Keratinocyte (primary cell): ENCODE measurements around the gene VEZF1. TPM values are rescaled to one million over a fixed set of nuclear protein-coding genes. Genes with fewer than 3 reads are reported as not detected.

ENCODE experiments used
- DNase-seq: peaks from one replicate; pipeline ENCODE4 v3.0.0-alpha.2; 2011; ENCODE audit warnings: low read depth, missing footprints, low spot score
- FAIRE-seq: peaks from 2 replicates; lab custom pipeline; 2011; peaks lifted over from hg19 to GRCh38; lab: Jason Lieb, UNC
- H2AFZ ChIP-seq: 2 replicates; pipeline ENCODE4 v1.6.0; 2012; ENCODE audit warnings: low read length, control low read depth, inconsistent platforms; ENCODE audit not compliant: control insufficient read depth
- H3K27ac ChIP-seq: 2 replicates; pipeline ENCODE4 v1.5.1; 2011; ENCODE audit warnings: low read length; ENCODE audit not compliant: control insufficient read depth, insufficient read depth
- H3K27me3 ChIP-seq: 3 replicates; pipeline ENCODE4 v1.6.0; 2011; ENCODE audit warnings: low read length; ENCODE audit not compliant: control insufficient read depth, insufficient read depth; ENCODE audit errors: extremely low read depth
- H3K36me3 ChIP-seq, 2 experiments: 2 replicates in 1 of 2; 3 replicates in 1 of 2; pipeline ENCODE4 v1.5.1; 2011; ENCODE audit warnings: low read length in 2 of 2, mild to moderate bottlenecking in 1 of 2; ENCODE audit not compliant: control insufficient read depth in 2 of 2, insufficient read depth in 2 of 2; ENCODE audit errors: extremely low read depth in 1 of 2
- H3K4me1 ChIP-seq: 3 replicates; pipeline ENCODE4 v1.5.1; 2011; ENCODE audit warnings: low read length; ENCODE audit not compliant: control insufficient read depth, insufficient read depth; ENCODE audit errors: extremely low read depth
- H3K4me2 ChIP-seq: 3 replicates; pipeline ENCODE4 v1.6.0; 2011; ENCODE audit warnings: low read depth, low read length; ENCODE audit not compliant: control insufficient read depth, insufficient read depth; ENCODE audit errors: extremely low read depth
- H3K4me3 ChIP-seq, 3 experiments: fragments of 200-600 bp in 1 of 3; sonication (generic) in 1 of 3; 2 replicates in 2 of 3; 3 replicates in 1 of 3; pipeline ENCODE4 v1.5.1; 2011 to 2016; ENCODE audit warnings: low read length in 3 of 3, mild to moderate bottlenecking in 3 of 3, control low read depth in 2 of 3, inconsistent platforms in 1 of 3, low read depth in 1 of 3, mixed read lengths in 1 of 3, mixed run types in 1 of 3, moderate library complexity in 1 of 3; ENCODE audit not compliant: control insufficient read depth in 2 of 3, insufficient read depth in 2 of 3; ENCODE audit errors: extremely low read depth in 1 of 3
- H3K79me2 ChIP-seq: 2 replicates; pipeline ENCODE4 v1.6.0; 2012; ENCODE audit warnings: low read length; ENCODE audit not compliant: control insufficient read depth, insufficient read depth
- H3K9ac ChIP-seq: 3 replicates; pipeline ENCODE4 v1.6.0; 2011; ENCODE audit warnings: low read length; ENCODE audit not compliant: control insufficient read depth, insufficient read depth; ENCODE audit errors: extremely low read depth
- H3K9me1 ChIP-seq: 3 replicates; pipeline ENCODE4 v1.6.0; 2011; ENCODE audit warnings: low read length; ENCODE audit not compliant: control insufficient read depth, insufficient read depth; ENCODE audit errors: extremely low read depth
- H3K9me3 ChIP-seq: 2 replicates; pipeline ENCODE4 v1.5.1; 2012; ENCODE audit warnings: low read depth, low read length; ENCODE audit not compliant: control insufficient read depth
- H4K20me1 ChIP-seq: 3 replicates; pipeline ENCODE4 v1.6.0; 2011; ENCODE audit warnings: low read length; ENCODE audit not compliant: control insufficient read depth, insufficient read depth; ENCODE audit errors: extremely low read depth
- EZH2 ChIP-seq: IDR thresholded peaks from one replicate; pipeline ENCODE4 v1.6.1; 2012; ENCODE audit warnings: inconsistent platforms, mild to moderate bottlenecking, low read length, moderate library complexity
- dilution Hi-C: fragments of 300-500 bp; cut with MboI; formaldehyde crosslinking; loops from one replicate; pipeline ENCODE4 v1.7.0; 2020; ENCODE audit warnings: low sequenced_read_pairs; ENCODE audit not compliant: extremely low pct_ligation_motif_present
- polyA plus RNA-seq, 5 experiments: library from polyadenylated mRNA; depleted of rRNA in 3 of 5; stranded (reverse) in 3 of 5; stranded (forward) in 1 of 5; unstranded in 1 of 5; fragments of >200 nt; gene quantifications; 1 replicate in 1 of 5; 2 replicates in 3 of 5; 3 replicates in 1 of 5; pipeline versions ENCODE4 v1.2.1 to v1.2.3, GENCODE V29; 2011 to 2012; ENCODE audit warnings: missing spikeins in 2 of 5, low read depth in 1 of 5, low replicate concordance in 1 of 5
- TF ChIP-seq, protein P1 (sequence below), 3 experiments: IDR thresholded peaks in 1 of 3; conservative IDR thresholded peaks in 1 of 3; optimal IDR thresholded peaks in 1 of 3; 2 replicates in 2 of 3; 3 replicates in 1 of 3; pipeline versions ENCODE3 to v1.5.1; 2011; ENCODE audit warnings: low read length in 3 of 3, mild to moderate bottlenecking in 3 of 3, moderate library complexity in 2 of 3, control low read depth in 1 of 3, inconsistent platforms in 1 of 3; ENCODE audit not compliant: insufficient read depth in 2 of 3; ENCODE audit errors: extremely low read depth in 1 of 3

VEZF1 gene
- polyA plus RNA-seq, 1 donor (not counting 4 experiments of a cell fraction or from before 2014, with no cell fraction given), result 22.8 TPM

DNA sequence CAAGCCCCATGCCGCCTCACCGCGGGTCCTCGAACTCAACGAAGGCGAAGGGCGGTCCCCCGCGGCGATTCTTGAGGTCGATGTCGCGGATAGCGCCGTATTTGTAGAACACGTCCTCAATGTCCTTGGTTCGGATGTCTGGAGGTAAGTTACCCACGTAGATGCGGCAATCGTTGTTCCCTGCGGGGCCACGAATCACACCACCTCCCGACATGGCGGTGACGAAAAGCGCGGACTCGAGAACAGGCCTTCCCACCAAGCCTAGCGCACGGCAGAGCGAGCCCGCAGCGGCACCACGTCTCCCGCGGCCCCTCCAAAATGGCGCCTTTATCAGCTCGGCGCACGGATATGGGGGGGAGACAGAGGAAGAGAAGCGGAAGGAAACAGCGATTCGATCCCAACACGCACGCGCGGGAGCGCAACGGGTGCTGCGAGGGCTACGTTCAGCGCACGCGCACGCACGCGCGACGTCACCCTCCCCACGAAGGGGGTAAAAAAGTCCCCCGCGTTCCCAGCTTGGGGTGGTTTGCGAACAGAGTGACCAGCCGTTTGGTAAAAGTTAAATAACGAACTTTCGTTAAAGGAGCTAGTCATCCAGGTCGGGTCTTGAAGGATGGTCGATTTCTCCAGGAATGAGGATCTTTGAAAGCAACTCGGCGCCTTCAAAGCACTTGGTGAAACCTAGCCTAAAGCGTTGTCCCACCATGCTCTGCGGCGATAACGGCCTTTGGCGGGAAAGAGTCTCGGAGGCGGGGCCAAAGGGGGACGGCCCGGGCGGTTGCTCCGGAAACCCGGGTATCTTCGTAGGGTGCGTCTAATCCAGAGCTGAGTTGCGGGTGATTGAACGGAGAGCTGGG lies 19.1 kb upstream of the VEZF1 start, which contains the start of gene SRSF1:
Gene SRSF1 (minus strand): TSS at position 323 of the 857 bp plus-strand sequence. CDS start 109 bp downstream, at position 214.
- peaks cover 49% of the 10 kb centered on the region for H3K79me2 ChIP-seq

DNA sequence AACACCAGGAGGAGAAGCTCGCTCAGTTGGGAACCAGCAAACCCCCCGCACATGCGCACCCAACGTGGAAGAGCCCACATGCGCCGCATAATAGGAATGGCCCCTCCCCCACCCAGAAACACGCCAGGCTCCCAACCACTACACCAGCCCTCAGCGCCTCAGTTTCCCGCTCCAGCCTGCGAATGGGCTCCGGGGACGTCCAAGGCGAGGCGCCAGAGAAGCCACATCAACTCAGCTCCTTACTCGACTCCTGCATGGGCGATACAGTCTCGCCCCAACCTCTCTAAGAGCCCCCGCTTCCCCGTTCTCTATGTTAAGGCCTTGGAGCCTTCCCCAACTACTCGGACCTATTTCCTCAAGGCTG lies 18.5 kb upstream of the VEZF1 start:
- dilution Hi-C loops, result no loop called here
- H3K79me2 ChIP-seq, result peaks cover 53% of the 10 kb centered on the region
- H3K27me3 ChIP-seq, result no peaks in the 10 kb centered on the region
- H3K4me3 ChIP-seq, result peak overlapping the region; percentile 98 to 99 (median 99)
- no peaks in the 10 kb centered on the region for H3K9me1 ChIP-seq
- no peak for TF ChIP-seq EZH2
- TF ChIP-seq, protein P1, sequence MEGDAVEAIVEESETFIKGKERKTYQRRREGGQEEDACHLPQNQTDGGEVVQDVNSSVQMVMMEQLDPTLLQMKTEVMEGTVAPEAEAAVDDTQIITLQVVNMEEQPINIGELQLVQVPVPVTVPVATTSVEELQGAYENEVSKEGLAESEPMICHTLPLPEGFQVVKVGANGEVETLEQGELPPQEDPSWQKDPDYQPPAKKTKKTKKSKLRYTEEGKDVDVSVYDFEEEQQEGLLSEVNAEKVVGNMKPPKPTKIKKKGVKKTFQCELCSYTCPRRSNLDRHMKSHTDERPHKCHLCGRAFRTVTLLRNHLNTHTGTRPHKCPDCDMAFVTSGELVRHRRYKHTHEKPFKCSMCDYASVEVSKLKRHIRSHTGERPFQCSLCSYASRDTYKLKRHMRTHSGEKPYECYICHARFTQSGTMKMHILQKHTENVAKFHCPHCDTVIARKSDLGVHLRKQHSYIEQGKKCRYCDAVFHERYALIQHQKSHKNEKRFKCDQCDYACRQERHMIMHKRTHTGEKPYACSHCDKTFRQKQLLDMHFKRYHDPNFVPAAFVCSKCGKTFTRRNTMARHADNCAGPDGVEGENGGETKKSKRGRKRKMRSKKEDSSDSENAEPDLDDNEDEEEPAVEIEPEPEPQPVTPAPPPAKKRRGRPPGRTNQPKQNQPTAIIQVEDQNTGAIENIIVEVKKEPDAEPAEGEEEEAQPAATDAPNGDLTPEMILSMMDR (optimal IDR thresholded peaks at IDR 0.05 in 1 of 3, IDR thresholded peaks at IDR 0.05 in 1 of 3, conservative IDR thresholded peaks at IDR 0.05 in 1 of 3; ENCODE audit: extremely low read depth in 1 of 3, insufficient read depth in 2 of 3, low read length in 3 of 3), result no peak
- peaks cover 25% of the 10 kb centered on the region for H4K20me1 ChIP-seq
- H3K27ac ChIP-seq, result peak overlapping the region; percentile 99
- H3K36me3 ChIP-seq, result peaks cover 15 to 40% of the 10 kb centered on the region in 2 experiments
- H3K9me3 ChIP-seq, result no peaks in the 10 kb centered on the region
- FAIRE-seq (no peak), DNase-seq (no peak)
- H2AFZ ChIP-seq, result peak overlapping the region; percentile 89
- peak overlapping the region; percentile 100 for H3K9ac ChIP-seq
- peak overlapping the region; percentile 100 for H3K4me2 ChIP-seq
- peaks cover 38% of the 10 kb centered on the region for H3K4me1 ChIP-seq

More for the DNA sequence above, 19.1 kb upstream of the VEZF1 start, which contains the start of gene SRSF1:
- H3K27me3 ChIP-seq, result no peaks in the 10 kb centered on the region
- no peak for TF ChIP-seq EZH2
- TF ChIP-seq, protein P1 (optimal IDR thresholded peaks at IDR 0.05 in 1 of 3, IDR thresholded peaks at IDR 0.05 in 1 of 3, conservative IDR thresholded peaks at IDR 0.05 in 1 of 3; ENCODE audit: extremely low read depth in 1 of 3, insufficient read depth in 2 of 3, low read length in 3 of 3), result no peak
- DNase-seq (peak; percentile 77), FAIRE-seq (no peak)
- peaks cover 25% of the 10 kb centered on the region for H4K20me1 ChIP-seq
- H3K36me3 ChIP-seq, result peaks cover 15 to 36% of the 10 kb centered on the region in 2 experiments
- H3K4me3 ChIP-seq, result peak within 1 kb of the TSS; percentile 98 to 99 (median 99)
- H3K9me3 ChIP-seq, result no peaks in the 10 kb centered on the region
- peaks cover 42% of the 10 kb centered on the region for H3K4me1 ChIP-seq
- H3K9me1 ChIP-seq, result no peaks in the 10 kb centered on the region
- dilution Hi-C loops, result no loop called here
- peak within 1 kb of the TSS; percentile 99 for H3K27ac ChIP-seq
- peak within 1 kb of the TSS; percentile 100 for H3K4me2 ChIP-seq
- peak within 1 kb of the TSS; percentile 100 for H3K9ac ChIP-seq
- peak within 1 kb of the TSS; percentile 99 for H2AFZ ChIP-seq
